ENCODE measurements around the gene SMARCA5.

SMARCA5 gene

DNA sequence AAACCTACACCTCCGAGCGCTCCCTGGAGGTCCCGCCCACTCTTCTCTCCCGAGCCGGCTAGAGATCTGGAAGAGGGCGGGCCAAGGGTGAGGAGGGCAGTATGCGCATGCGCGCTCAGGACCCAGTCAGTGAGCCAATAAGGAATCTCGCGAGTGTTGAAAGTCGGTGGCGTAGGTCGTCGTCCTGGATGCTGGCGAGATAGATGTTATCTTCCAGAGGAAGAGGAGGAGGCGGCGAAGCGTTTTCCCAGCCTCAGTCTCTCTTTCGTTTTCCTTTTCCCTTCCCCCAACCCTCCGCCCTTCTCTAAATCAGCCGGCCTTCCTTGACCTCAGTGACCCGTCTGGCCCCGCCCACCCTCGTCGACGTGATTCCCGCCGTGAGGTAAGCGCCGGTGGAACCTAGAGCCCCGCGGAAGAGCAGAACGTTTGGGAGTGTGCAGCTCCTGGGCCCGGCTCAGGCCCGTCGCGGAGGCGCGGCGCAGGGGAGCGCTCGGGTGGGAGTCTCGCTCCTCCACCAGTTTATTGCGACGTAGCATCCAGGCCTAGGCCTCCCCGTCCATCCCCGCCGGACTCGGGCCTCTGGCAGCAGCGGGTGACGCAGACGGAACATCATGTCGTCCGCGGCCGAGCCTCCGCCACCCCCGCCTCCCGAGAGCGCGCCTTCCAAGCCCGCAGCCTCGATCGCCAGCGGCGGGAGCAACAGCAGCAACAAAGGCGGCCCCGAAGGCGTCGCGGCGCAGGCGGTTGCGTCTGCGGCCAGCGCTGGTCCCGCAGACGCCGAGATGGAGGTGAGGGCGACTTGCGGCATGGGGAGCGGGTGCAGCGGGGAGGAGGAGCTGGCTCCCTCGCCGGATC, at the start of gene SMARCA5:
Gene SMARCA5 (plus strand): TSS at position 389 of the 855 bp plus-strand sequence. CDS start 223 bp downstream, at position 612.
- peak within 1 kb of the TSS; percentile 90 for H3K4me2 ChIP-seq (ENCODE audit: low read depth, low read length)
- peaks cover 15% of the 10 kb centered on the region; the same call in 1 of the 2 replicates for H4K20me1 ChIP-seq (ENCODE audit: insufficient read depth, low read length)
- peak within 1 kb of the TSS; percentile 90 for H2AFZ ChIP-seq (ENCODE audit: low read length)
- H3K9me2 ChIP-seq (replicated peaks; ENCODE audit: insufficient read depth, low read length): no peaks in the 10 kb centered on the region
- H3K4me1 ChIP-seq (ENCODE audit: low read length): peaks cover 21% of the 10 kb centered on the region; the same call in 1 of the 2 replicates
- H3K9ac ChIP-seq (ENCODE audit: low read length): peak within 1 kb of the TSS; percentile 86
- peaks cover 22% of the 10 kb centered on the region for H3F3A ChIP-seq (ENCODE audit: insufficient read depth, low read length)
- TF ChIP-seq EZH2phosphoT487 (IDR thresholded peaks at IDR 0.05; ENCODE audit: low read length): no peak
- no peak for TF ChIP-seq EZH2 (optimal IDR thresholded peaks at IDR 0.05; ENCODE audit: low read depth, low read length)
- TF ChIP-seq, protein P1, sequence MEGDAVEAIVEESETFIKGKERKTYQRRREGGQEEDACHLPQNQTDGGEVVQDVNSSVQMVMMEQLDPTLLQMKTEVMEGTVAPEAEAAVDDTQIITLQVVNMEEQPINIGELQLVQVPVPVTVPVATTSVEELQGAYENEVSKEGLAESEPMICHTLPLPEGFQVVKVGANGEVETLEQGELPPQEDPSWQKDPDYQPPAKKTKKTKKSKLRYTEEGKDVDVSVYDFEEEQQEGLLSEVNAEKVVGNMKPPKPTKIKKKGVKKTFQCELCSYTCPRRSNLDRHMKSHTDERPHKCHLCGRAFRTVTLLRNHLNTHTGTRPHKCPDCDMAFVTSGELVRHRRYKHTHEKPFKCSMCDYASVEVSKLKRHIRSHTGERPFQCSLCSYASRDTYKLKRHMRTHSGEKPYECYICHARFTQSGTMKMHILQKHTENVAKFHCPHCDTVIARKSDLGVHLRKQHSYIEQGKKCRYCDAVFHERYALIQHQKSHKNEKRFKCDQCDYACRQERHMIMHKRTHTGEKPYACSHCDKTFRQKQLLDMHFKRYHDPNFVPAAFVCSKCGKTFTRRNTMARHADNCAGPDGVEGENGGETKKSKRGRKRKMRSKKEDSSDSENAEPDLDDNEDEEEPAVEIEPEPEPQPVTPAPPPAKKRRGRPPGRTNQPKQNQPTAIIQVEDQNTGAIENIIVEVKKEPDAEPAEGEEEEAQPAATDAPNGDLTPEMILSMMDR (IDR thresholded peaks at IDR 0.05; ENCODE audit: low read length): no peak
- H3K27me3 ChIP-seq (replicated peaks; ENCODE audit: insufficient read depth, low read length): no peaks in the 10 kb centered on the region
- H3K4me3 ChIP-seq (ENCODE audit: low read length): peak within 1 kb of the TSS; percentile 90
- no peaks in the 10 kb centered on the region; the same call in 1 of the 2 replicates for H3K36me3 ChIP-seq (replicated peaks; ENCODE audit: insufficient read depth, low read length)
- H3K9me3 ChIP-seq (replicated peaks; ENCODE audit: insufficient read depth, low read length): no peaks in the 10 kb centered on the region
- H3K79me2 ChIP-seq (ENCODE audit: low read length): peaks cover 48% of the 10 kb centered on the region
- H3K27ac ChIP-seq (ENCODE audit: low read length): peak within 1 kb of the TSS; percentile 92
- peak; percentile 99 for DNase-seq

DNA sequence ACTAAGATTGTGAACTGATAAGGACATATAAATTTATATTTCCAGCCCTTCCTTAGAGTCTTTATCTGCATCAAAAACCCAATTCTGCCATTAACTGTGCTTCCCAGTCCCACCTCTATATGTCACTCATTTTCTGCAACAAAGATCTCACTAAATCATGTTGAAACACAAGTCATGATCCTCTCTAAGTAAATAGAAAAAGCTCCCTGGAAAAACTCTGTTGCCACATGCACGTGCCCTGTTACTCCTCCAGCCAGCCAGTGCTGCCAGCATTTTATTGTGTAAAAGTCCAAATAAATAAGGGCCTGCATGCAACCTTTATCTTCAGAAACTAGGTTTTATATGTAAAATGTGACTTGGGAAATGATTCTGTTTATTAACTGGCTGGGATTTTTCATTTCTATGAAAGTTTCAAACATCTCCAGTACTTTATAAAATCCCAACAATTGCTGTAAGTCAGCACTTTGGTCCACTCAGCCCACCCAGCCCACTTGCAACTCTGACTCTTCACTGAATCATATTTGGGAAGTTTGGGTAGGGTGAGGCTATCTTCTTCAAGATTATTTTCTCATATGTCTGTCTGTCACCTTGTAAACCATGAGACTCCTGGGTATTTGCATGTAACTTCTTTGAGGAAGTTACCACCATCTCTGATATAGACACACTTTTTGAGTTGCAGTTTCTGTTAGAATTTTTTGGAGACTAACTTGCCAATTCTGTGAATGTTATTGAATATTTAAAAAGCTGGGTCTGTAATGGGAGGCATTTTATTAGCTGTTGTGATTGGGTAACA, 40.0 kb upstream of the SMARCA5 start:
- no peaks in the 10 kb centered on the region for H4K20me1 ChIP-seq (ENCODE audit: insufficient read depth, low read length)
- no peak overlapping the region for H2AFZ ChIP-seq (ENCODE audit: low read length)
- no peaks in the 10 kb centered on the region for H3K27me3 ChIP-seq (replicated peaks; ENCODE audit: insufficient read depth, low read length)
- H3K9ac ChIP-seq (ENCODE audit: low read length): no peak overlapping the region
- H3K4me2 ChIP-seq (ENCODE audit: low read depth, low read length): no peak overlapping the region
- TF ChIP-seq, protein P1 (IDR thresholded peaks at IDR 0.05; ENCODE audit: low read length): no peak
- TF ChIP-seq EZH2 (optimal IDR thresholded peaks at IDR 0.05; ENCODE audit: low read depth, low read length) (no peak), EZH2phosphoT487 (IDR thresholded peaks at IDR 0.05; ENCODE audit: low read length) (no peak)
- DNase-seq: no peak
- H3K79me2 ChIP-seq (ENCODE audit: low read length): no peaks in the 10 kb centered on the region
- no peaks in the 10 kb centered on the region for H3F3A ChIP-seq (ENCODE audit: insufficient read depth, low read length)
- H3K27ac ChIP-seq (ENCODE audit: low read length): no peak overlapping the region
- no peaks in the 10 kb centered on the region for H3K9me2 ChIP-seq (replicated peaks; ENCODE audit: insufficient read depth, low read length)
- H3K4me3 ChIP-seq (ENCODE audit: low read length): no peak overlapping the region
- no peaks in the 10 kb centered on the region for H3K9me3 ChIP-seq (replicated peaks; ENCODE audit: insufficient read depth, low read length)
- H3K36me3 ChIP-seq (replicated peaks; ENCODE audit: insufficient read depth, low read length): peaks cover 3% of the 10 kb centered on the region; the same call in 1 of the 2 replicates
- H3K4me1 ChIP-seq (ENCODE audit: low read length): no peaks in the 10 kb centered on the region

DNA sequence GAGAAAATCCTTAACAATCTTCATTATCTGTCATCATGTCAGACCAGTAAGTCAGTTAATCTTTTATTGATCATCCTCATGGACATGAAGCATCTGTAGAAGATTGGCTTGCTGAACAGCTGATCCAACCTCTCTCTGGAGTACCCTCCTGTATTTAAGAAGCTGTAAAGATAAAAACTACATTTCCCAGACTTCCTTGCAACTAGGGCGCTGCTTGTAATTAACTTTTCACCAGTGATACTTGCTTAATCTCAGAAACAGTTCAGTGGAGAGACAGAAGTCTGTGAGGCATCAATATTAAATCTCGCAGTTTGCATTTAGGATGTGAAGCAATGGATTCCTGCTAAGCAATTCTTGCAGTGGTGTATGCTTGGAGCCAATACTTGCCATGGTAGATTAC, 36.0 kb upstream of the SMARCA5 start:
- H3K9ac ChIP-seq (ENCODE audit: low read length): no peak overlapping the region
- H4K20me1 ChIP-seq (ENCODE audit: insufficient read depth, low read length): no peaks in the 10 kb centered on the region
- 0 out of 2 replicates have a peak, but pooled peaks cover 3% of the 10 kb centered on the region for H3K36me3 ChIP-seq (replicated peaks; ENCODE audit: insufficient read depth, low read length)
- no peak overlapping the region for H3K4me2 ChIP-seq (ENCODE audit: low read depth, low read length)
- no peaks in the 10 kb centered on the region for H3K27me3 ChIP-seq (replicated peaks; ENCODE audit: insufficient read depth, low read length)
- H3K9me3 ChIP-seq (replicated peaks; ENCODE audit: insufficient read depth, low read length): no peaks in the 10 kb centered on the region
- H3K9me2 ChIP-seq (replicated peaks; ENCODE audit: insufficient read depth, low read length): no peaks in the 10 kb centered on the region
- no peak overlapping the region for H2AFZ ChIP-seq (ENCODE audit: low read length)
- no peaks in the 10 kb centered on the region for H3K79me2 ChIP-seq (ENCODE audit: low read length)
- H3F3A ChIP-seq (ENCODE audit: insufficient read depth, low read length): no peaks in the 10 kb centered on the region; the same call in 1 of the 2 replicates
- no peak overlapping the region for H3K27ac ChIP-seq (ENCODE audit: low read length)
- DNase-seq: no peak
- no peaks in the 10 kb centered on the region for H3K4me1 ChIP-seq (ENCODE audit: low read length)
- no peak for TF ChIP-seq EZH2 (optimal IDR thresholded peaks at IDR 0.05; ENCODE audit: low read depth, low read length)
- TF ChIP-seq EZH2phosphoT487 (IDR thresholded peaks at IDR 0.05; ENCODE audit: low read length): no peak
- TF ChIP-seq, protein P1 (IDR thresholded peaks at IDR 0.05; ENCODE audit: low read length): no peak
- H3K4me3 ChIP-seq (ENCODE audit: low read length): no peak overlapping the region

Data from MM.1S (cell line).